SH-SY5Y (cell line): Measurements from ENCODE around the gene DNAI7.

Experiments
- GATA2 ChIP-seq: IDR thresholded peaks from 2 replicates; pipeline ENCODE4 v1.6.1; 2011; ENCODE audit warnings: mild to moderate bottlenecking, low read depth, low read length
- GATA3 ChIP-seq: IDR thresholded peaks from 2 replicates; pipeline ENCODE4 v1.6.1; 2011; ENCODE audit warnings: low read depth, mild to moderate bottlenecking, low read length, moderate library complexity

DNA sequence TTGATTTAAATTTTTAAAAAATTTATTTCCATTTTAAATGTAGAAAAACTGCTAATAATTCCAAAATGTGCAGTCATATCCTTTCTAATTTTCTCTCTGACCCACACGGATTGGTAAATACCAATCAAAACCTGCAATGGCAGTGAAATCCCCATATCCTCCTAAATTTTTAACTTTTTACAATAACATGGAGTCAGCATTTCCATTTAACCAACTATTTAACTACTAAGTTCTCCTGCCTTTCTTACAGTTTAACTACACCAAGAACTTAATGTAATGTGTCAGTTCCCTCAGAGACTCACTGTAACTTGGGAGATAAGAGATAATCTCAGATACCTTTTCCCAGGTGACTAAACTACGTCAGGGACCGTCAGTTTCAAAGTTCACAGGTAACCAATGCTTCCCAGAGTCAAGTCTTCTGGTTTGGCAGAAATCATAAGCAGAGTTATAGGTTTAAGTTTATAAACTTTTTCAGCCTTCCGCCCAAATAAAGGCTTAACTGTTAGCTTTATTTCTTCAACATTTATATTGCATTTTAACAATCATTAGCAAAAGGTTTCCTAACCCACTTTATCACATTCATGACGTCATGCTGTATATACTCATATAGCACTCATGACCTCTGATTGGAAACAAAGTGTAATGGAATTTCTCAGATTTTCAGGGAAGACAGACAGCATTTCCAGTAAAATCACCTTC is 48.2 kb upstream of the DNAI7 start:
- no peak for TF ChIP-seq GATA2
- TF ChIP-seq GATA3: no peak
